ENCODE data around the gene CXCR6.

Gene CXCR6

GRCh38 chr3:45908761-45909160 is 34.5 kb upstream of the CXCR6 start:
- Histone ChIP-seq H3K27me3 (ENCODE audit: low read depth, low read length) (peaks cover 65% of the 10 kb centered on the region), H3K27ac (ENCODE audit: low read length) (no peak overlapping the region), H3K79me2 (ENCODE audit: low read length) (no peaks in the 10 kb centered on the region), H3K9me3 (ENCODE audit: insufficient read depth, low read length) (no peaks in the 10 kb centered on the region), H3K9ac (ENCODE audit: low read length) (no peak overlapping the region), H2AFZ (ENCODE audit: low read depth, low read length) (no peak overlapping the region), H3K4me1 (ENCODE audit: low read length) (peaks cover 23% of the 10 kb centered on the region), H4K20me1 (ENCODE audit: insufficient read depth, low read length) (peaks cover 5% of the 10 kb centered on the region; the same call in 1 of the 2 replicates), H3K4me2 (ENCODE audit: low read length) (no peak overlapping the region), H3K4me3 (ENCODE audit: low read length) (no peak overlapping the region), H3K36me3 (replicated peaks; ENCODE audit: low read depth, low read length) (no peaks in the 10 kb centered on the region)
- TF ChIP-seq EZH2phosphoT487 (IDR thresholded peaks at IDR 0.05; ENCODE audit: low read depth), result no peak
- TF ChIP-seq CTCF (IDR thresholded peaks at IDR 0.05; ENCODE audit: low read depth, low read length), result no peak

- Histone ChIP-seq H2AFZ (ENCODE audit: low read depth, low read length) (no peak overlapping the region), H3K36me3 (replicated peaks; ENCODE audit: low read depth, low read length) (no peaks in the 10 kb centered on the region), H3K27ac (ENCODE audit: low read length) (no peak overlapping the region), H3K4me3 (ENCODE audit: low read length) (no peak overlapping the region), H3K9ac (ENCODE audit: low read length) (no peak overlapping the region), H4K20me1 (ENCODE audit: insufficient read depth, low read length) (peaks cover 5% of the 10 kb centered on the region; the same call in 1 of the 2 replicates), H3K9me3 (ENCODE audit: insufficient read depth, low read length) (no peaks in the 10 kb centered on the region), H3K79me2 (ENCODE audit: low read length) (no peaks in the 10 kb centered on the region), H3K4me1 (ENCODE audit: low read length) (peaks cover 21% of the 10 kb centered on the region), H3K4me2 (ENCODE audit: low read length) (no peak overlapping the region), H3K27me3 (ENCODE audit: low read depth, low read length) (peaks cover 71% of the 10 kb centered on the region)
- TF ChIP-seq CTCF (IDR thresholded peaks at IDR 0.05; ENCODE audit: low read depth, low read length) (no peak), EZH2phosphoT487 (IDR thresholded peaks at IDR 0.05; ENCODE audit: low read depth) (no peak)
Measured at GRCh38 chr3:45909542-45909941, 33.7 kb upstream of the CXCR6 start.

GRCh38 chr3:45910892-45911291 is 32.4 kb upstream of the CXCR6 start:
- Histone ChIP-seq H3K79me2 (ENCODE audit: low read length) (no peaks in the 10 kb centered on the region), H2AFZ (ENCODE audit: low read depth, low read length) (no peak overlapping the region), H3K36me3 (replicated peaks; ENCODE audit: low read depth, low read length) (no peaks in the 10 kb centered on the region), H3K27me3 (ENCODE audit: low read depth, low read length) (peaks cover 84% of the 10 kb centered on the region), H4K20me1 (ENCODE audit: insufficient read depth, low read length) (peaks cover 10% of the 10 kb centered on the region), H3K27ac (ENCODE audit: low read length) (no peak overlapping the region), H3K9ac (ENCODE audit: low read length) (no peak overlapping the region), H3K4me3 (ENCODE audit: low read length) (no peak overlapping the region), H3K9me3 (ENCODE audit: insufficient read depth, low read length) (no peaks in the 10 kb centered on the region), H3K4me1 (ENCODE audit: low read length) (peaks cover 15% of the 10 kb centered on the region), H3K4me2 (ENCODE audit: low read length) (no peak overlapping the region)
- TF ChIP-seq EZH2phosphoT487 (IDR thresholded peaks at IDR 0.05; ENCODE audit: low read depth), result no peak
- no peak for TF ChIP-seq CTCF (IDR thresholded peaks at IDR 0.05; ENCODE audit: low read depth, low read length)

- Histone ChIP-seq H3K79me2 (ENCODE audit: low read length) (no peaks in the 10 kb centered on the region), H3K27me3 (ENCODE audit: low read depth, low read length) (peaks cover 82% of the 10 kb centered on the region), H3K4me1 (ENCODE audit: low read length) (peaks cover 20% of the 10 kb centered on the region)
Measured at GRCh38 chr3:45911511-45912226, 31.6 kb upstream of the CXCR6 start.

More at GRCh38 chr3:45911511-45912226, 31.6 kb upstream of the CXCR6 start:
- Histone ChIP-seq H3K9me3 (ENCODE audit: insufficient read depth, low read length) (no peaks in the 10 kb centered on the region), H4K20me1 (ENCODE audit: insufficient read depth, low read length) (peaks cover 14% of the 10 kb centered on the region), H3K4me3 (ENCODE audit: low read length) (no peak overlapping the region), H3K9ac (ENCODE audit: low read length) (no peak overlapping the region), H3K36me3 (replicated peaks; ENCODE audit: low read depth, low read length) (no peaks in the 10 kb centered on the region), H2AFZ (ENCODE audit: low read depth, low read length) (no peak overlapping the region), H3K4me2 (ENCODE audit: low read length) (no peak overlapping the region), H3K27ac (ENCODE audit: low read length) (no peak overlapping the region)
- TF ChIP-seq CTCF (IDR thresholded peaks at IDR 0.05; ENCODE audit: low read depth, low read length), result no peak
- no peak for TF ChIP-seq EZH2phosphoT487 (IDR thresholded peaks at IDR 0.05; ENCODE audit: low read depth)

Data from OCI-LY3 (cell line).